ENCODE data around the gene CCL28. TPM values are rescaled to one million over a fixed set of nuclear protein-coding genes. Genes with fewer than 3 reads are reported as not detected.
A peak's percentile ranks its signal among the peaks of the same experiment; 100 is the strongest.

CCL28 gene
- total RNA-seq, 1 experiment from 2014 or later = not detected

DNA sequence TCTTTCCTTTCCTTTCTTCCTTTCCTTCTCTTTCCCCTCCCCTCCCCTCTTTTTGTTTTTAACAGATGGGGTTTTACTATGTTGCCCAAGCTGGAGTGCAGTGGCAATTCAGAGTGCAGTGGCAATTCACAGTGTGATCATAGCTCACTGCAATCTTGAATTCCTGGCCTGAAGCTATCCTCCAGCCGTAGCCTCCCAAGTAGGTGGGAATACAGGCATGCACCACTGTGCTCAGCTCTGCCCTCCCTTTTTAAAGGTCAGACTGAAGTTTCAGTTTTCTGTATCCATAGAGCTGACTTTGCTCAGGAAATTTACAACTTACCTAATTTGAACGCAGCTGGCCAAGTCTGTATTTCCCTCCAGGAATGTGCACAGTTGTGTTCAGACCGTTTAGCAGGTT is 696 bp downstream of the CCL28 start:
- no peak overlapping the region for H3K27ac ChIP-seq (ENCODE audit: insufficient read length, low read depth, low read length)
- H3K14ac ChIP-seq (ENCODE audit: insufficient read depth, low read length) = no peak overlapping the region
- H3K36me3 Mint-ChIP-seq (ENCODE audit: insufficient read depth in 1 of 3, low read depth in 3 of 3) = no peaks in the 10 kb centered on the region; a peak in 1 of 7 replicates
- no peak overlapping the region for H2BK20ac ChIP-seq (ENCODE audit: low read depth, low read length, poor library complexity, severe bottlenecking)
- H3K23ac ChIP-seq (ENCODE audit: insufficient read length, low read depth, low read length) = no peak overlapping the region
- H3K9me3 Mint-ChIP-seq = peaks cover 0 to 2% of the 10 kb centered on the region in 2 experiments; a peak in 1 of 5 replicates
- no peaks in the 10 kb centered on the region for H3K9me3 ChIP-seq (ENCODE audit: control insufficient read depth, low read depth, low read length)
- WGBS (ENCODE audit: extremely low coverage, insufficient read length, low lambda C conversion rate) = no CpG with 5 or more reads among the region's 3 CpGs
- H3K4me1 Mint-ChIP-seq = peaks cover 5 to 6% of the 10 kb centered on the region in 2 experiments; a peak in 3 of 4 replicates
- H3K9ac ChIP-seq (ENCODE audit: extremely low read depth, insufficient read length, low read length) = no peak overlapping the region
- H2BK120ac ChIP-seq (ENCODE audit: low read depth, low read length, poor library complexity, severe bottlenecking) = no peak overlapping the region
- H2AK5ac ChIP-seq (ENCODE audit: insufficient read length, low read length) = no peak overlapping the region
- H3K4ac ChIP-seq (ENCODE audit: low read depth, low read length) = no peak overlapping the region
- no peak overlapping the region for H3K18ac ChIP-seq (ENCODE audit: insufficient read length, low read depth, low read length)
- H2BK15ac ChIP-seq (ENCODE audit: low read depth, low read length) = no peak overlapping the region
- H3K79me1 ChIP-seq (ENCODE audit: insufficient read depth, low read depth, low read length, poor library complexity, severe bottlenecking) = no peaks in the 10 kb centered on the region
- no peak overlapping the region for H4K91ac ChIP-seq (ENCODE audit: insufficient read length, low read depth, low read length)
- H3K4me2 ChIP-seq (ENCODE audit: insufficient read depth, insufficient read length, low read length) = no peak overlapping the region
- H3K23me2 ChIP-seq (ENCODE audit: insufficient read length, low read depth, low read length, poor library complexity, severe bottlenecking) = no peaks in the 10 kb centered on the region
- no peaks in the 10 kb centered on the region; the same call in 1 of the 2 replicates for H3K27me3 Mint-ChIP-seq (ENCODE audit: low read depth)
- no peaks in the 10 kb centered on the region for H3K4me1 ChIP-seq (ENCODE audit: insufficient read depth, low read length)
- TF ChIP-seq, protein P1, sequence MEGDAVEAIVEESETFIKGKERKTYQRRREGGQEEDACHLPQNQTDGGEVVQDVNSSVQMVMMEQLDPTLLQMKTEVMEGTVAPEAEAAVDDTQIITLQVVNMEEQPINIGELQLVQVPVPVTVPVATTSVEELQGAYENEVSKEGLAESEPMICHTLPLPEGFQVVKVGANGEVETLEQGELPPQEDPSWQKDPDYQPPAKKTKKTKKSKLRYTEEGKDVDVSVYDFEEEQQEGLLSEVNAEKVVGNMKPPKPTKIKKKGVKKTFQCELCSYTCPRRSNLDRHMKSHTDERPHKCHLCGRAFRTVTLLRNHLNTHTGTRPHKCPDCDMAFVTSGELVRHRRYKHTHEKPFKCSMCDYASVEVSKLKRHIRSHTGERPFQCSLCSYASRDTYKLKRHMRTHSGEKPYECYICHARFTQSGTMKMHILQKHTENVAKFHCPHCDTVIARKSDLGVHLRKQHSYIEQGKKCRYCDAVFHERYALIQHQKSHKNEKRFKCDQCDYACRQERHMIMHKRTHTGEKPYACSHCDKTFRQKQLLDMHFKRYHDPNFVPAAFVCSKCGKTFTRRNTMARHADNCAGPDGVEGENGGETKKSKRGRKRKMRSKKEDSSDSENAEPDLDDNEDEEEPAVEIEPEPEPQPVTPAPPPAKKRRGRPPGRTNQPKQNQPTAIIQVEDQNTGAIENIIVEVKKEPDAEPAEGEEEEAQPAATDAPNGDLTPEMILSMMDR (conservative IDR thresholded peaks at IDR 0.05) = no peak
- H4K5ac ChIP-seq (ENCODE audit: insufficient read length, low read depth, low read length) = no peak overlapping the region
- no peaks in the 10 kb centered on the region for H3K27me3 ChIP-seq (ENCODE audit: insufficient read depth, low read length)
- H4K20me1 ChIP-seq (ENCODE audit: control insufficient read depth, insufficient read depth, insufficient read length) = no peaks in the 10 kb centered on the region
- H4K8ac ChIP-seq (replicated peaks; ENCODE audit: insufficient read length, low read depth, low read length) = no peak overlapping the region
- DNase-seq = no peak
- H2BK12ac ChIP-seq (ENCODE audit: insufficient read length, low read depth, low read length) = no peak overlapping the region
- no peaks in the 10 kb centered on the region for H3K79me2 ChIP-seq (ENCODE audit: insufficient read depth, low read length)
- peak overlapping the region in 1 of 3 experiments; percentile 48; a peak in 1 of 7 replicates for H3K27ac Mint-ChIP-seq
- no peak overlapping the region for H2BK5ac ChIP-seq (ENCODE audit: insufficient read length, low read length)
- H3K4me3 Mint-ChIP-seq = no peak overlapping the region
- H2AFZ ChIP-seq (ENCODE audit: low read length) = no peak overlapping the region
- H3K56ac ChIP-seq (ENCODE audit: insufficient read length, low read depth, low read length) = no peak overlapping the region
- H3T11ph ChIP-seq (ENCODE audit: low read length) = no peak overlapping the region

All from H9 (cell line).